HAP-1 (cell line): ENCODE results near the gene NT5DC1.

ENCODE experiments used
- DNase-seq, 2 experiments: peaks; one replicate each; pipeline ENCODE4 v3.0.0-alpha.2; 2016 to 2020; ENCODE audit warnings: low spot score in 2 of 2
- H3K27me3 ChIP-seq: fragments of 250-450 bp; sonication (Bioruptor Pico); 2 replicates; pipeline ENCODE4 v1.5.1; 2020; ENCODE audit warnings: low read depth, mild to moderate bottlenecking, moderate library complexity
- H3K36me3 ChIP-seq: fragments of 250-450 bp; sonication (Bioruptor Pico); replicated peaks from 2 replicates; pipeline ENCODE4 v1.5.1; 2020; ENCODE audit warnings: mild to moderate bottlenecking
- H3K4me1 ChIP-seq: fragments of 250-450 bp; sonication (Bioruptor Pico); 2 replicates; pipeline ENCODE4 v1.5.1; 2020; ENCODE audit warnings: mild to moderate bottlenecking
- H3K4me3 ChIP-seq: fragments of 250-450 bp; sonication (Bioruptor Pico); 2 replicates; pipeline ENCODE4 v1.5.1; 2020; ENCODE audit warnings: mild to moderate bottlenecking, moderate library complexity
- H3K9me3 ChIP-seq: fragments of 250-450 bp; sonication (Bioruptor Pico); 2 replicates; pipeline ENCODE4 v1.5.1; 2020; ENCODE audit warnings: mild to moderate bottlenecking, moderate library complexity
- in situ Hi-C: fragments of 300-500 bp; cut with MboI; formaldehyde crosslinking; loops from 3 replicates; pipeline ENCODE4 v1.14.3; 2020; ENCODE audit warnings: low sequenced_read_pairs, inconsistent platforms, mixed read lengths

Gene NT5DC1

DNA sequence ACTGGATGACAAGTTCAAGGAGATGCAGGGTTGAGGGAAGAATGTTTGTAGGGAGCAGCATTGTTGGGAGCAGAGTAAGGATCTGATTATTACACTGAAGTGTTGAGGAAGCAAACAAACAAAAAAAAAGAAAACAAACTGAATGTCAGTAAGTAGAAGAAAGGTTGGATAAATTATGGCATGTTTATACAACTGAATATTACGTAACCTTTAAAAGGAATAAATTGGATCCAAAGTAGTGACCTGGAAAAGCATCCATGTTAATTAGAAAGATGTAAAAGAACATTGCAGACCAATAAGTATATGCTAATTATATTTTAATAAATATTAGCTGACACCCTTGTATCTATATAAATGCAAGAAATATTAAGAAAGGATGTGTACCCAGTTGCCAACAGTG lies 191.9 kb downstream of the NT5DC1 start:
- no peak overlapping the region for H3K4me3 ChIP-seq
- H3K36me3 ChIP-seq, result no peaks in the 10 kb centered on the region
- no peaks in the 10 kb centered on the region for H3K4me1 ChIP-seq
- in situ Hi-C loops, result loop anchor here (25.0 kb wide), 1 partner anchor 370 kb away; the partner anchor contains the start of gene ZUP1
- no peak for DNase-seq
- no peaks in the 10 kb centered on the region for H3K9me3 ChIP-seq
- H3K27me3 ChIP-seq, result peaks cover 31% of the 10 kb centered on the region

DNA sequence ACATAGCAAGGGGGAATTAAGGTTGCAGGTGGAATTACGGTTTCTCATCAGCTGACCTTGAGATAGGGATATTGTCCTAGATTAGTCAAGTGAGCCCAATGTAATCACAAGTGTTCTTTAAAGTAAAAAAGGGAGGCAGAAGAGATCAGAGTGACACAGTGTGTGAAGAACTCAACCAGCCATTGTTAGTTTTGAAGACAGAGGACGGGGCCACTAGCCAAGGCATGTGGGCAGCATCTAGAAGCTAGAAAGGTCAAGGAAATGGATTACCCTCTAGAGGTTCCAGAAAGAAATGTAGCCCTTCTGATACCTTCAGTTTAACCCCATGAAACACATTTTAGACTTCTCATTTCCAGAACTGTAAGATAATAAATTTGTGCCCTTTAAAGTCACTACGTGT lies 197.6 kb downstream of the NT5DC1 start:
- in situ Hi-C loops, result loop anchor here (25.0 kb wide), 1 partner anchor 364 kb away; the partner anchor contains the start of gene ZUP1
- Histone ChIP-seq H3K4me1 (no peaks in the 10 kb centered on the region), H3K36me3 (no peaks in the 10 kb centered on the region), H3K4me3 (no peak overlapping the region), H3K9me3 (no peaks in the 10 kb centered on the region; the same call in 1 of the 2 replicates), H3K27me3 (peaks cover 14% of the 10 kb centered on the region)
- no peak for DNase-seq

DNA sequence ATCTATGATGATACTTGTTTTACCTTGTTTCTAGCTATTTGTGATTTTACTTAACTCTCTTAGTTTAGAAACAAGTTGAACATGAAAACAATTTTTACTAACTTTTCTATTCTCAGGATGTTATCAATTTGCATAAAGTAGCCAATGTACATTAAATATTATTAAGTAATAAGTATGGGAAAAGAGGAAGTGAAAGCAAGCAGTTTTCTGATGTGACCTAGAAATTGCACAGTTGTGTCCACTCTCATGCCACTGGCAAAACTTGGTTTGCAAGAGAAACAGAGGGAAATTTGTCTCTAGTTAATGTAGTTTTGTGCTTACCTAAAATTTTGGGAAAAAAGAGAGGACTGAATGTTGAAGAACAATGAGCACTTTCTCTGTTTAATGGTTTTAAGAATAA lies 198.3 kb downstream of the NT5DC1 start:
- DNase-seq, result no peak
- peaks cover 14% of the 10 kb centered on the region for H3K27me3 ChIP-seq
- H3K9me3 ChIP-seq, result no peaks in the 10 kb centered on the region; the same call in 1 of the 2 replicates
- no peaks in the 10 kb centered on the region for H3K36me3 ChIP-seq
- in situ Hi-C loops, result loop anchor here (25.0 kb wide), 1 partner anchor 363 kb away; the partner anchor contains the start of gene ZUP1
- H3K4me1 ChIP-seq, result no peaks in the 10 kb centered on the region
- no peak overlapping the region for H3K4me3 ChIP-seq
